SU-DHL-6 (cell line): ENCODE results near the gene TP73.
"Not testable (repeated sequence)": the region's sequence is repeated elsewhere in the genome, so short reads cannot be mapped to it uniquely, and the experiment has no call there.

ENCODE experiments used
- H2AFZ ChIP-seq: fragments of 200-600 bp; sonication (generic); 2 replicates; pipeline ENCODE4 v1.6.1; 2014; ENCODE audit warnings: low read depth, mild to moderate bottlenecking, moderate library complexity, mixed read lengths, antibody characterized with exemption, low read length; ENCODE audit not compliant: severe bottlenecking
- H3F3A ChIP-seq: fragments of 200-600 bp; shearing (Covaris generic); 2 replicates; pipeline ENCODE4 v1.6.0; 2016; ENCODE audit warnings: antibody characterized with exemption, mild to moderate bottlenecking; ENCODE audit not compliant: insufficient read depth
- H3K27ac ChIP-seq: fragments of 200-600 bp; sonication (generic); 2 replicates; pipeline ENCODE4 v1.5.1; 2016; ENCODE audit warnings: low read depth, mild to moderate bottlenecking, low read length, moderate library complexity, mixed read lengths
- H3K27me3 ChIP-seq: fragments of 200-600 bp; sonication (generic), shearing (Covaris generic); 2 replicates; pipeline ENCODE4 v1.6.0; 2014; ENCODE audit warnings: mild to moderate bottlenecking, low read length
- H3K36me3 ChIP-seq: fragments of 200-600 bp; sonication (generic); 2 replicates; pipeline ENCODE4 v1.6.1; 2014; ENCODE audit warnings: mild to moderate bottlenecking, low read length, mixed read lengths
- H3K4me2 ChIP-seq: fragments of 300-600, 200-600 bp; shearing (Covaris generic), sonication (generic); 2 replicates; pipeline ENCODE4 v1.6.0; 2014; ENCODE audit warnings: low read length, low read depth, mild to moderate bottlenecking; ENCODE audit not compliant: poor library complexity, severe bottlenecking
- H3K4me3 ChIP-seq: fragments of 200-600 bp; sonication (generic); 2 replicates; pipeline ENCODE4 v1.5.1; 2014; ENCODE audit warnings: antibody characterized with exemption, low read length, mild to moderate bottlenecking, mixed read lengths; ENCODE audit not compliant: insufficient read depth, poor library complexity, severe bottlenecking
- H3K79me2 ChIP-seq: fragments of 200-600 bp; sonication (generic); 2 replicates; pipeline ENCODE4 v1.6.1; 2014; ENCODE audit warnings: mild to moderate bottlenecking, low read length, moderate library complexity; ENCODE audit not compliant: insufficient read depth
- H3K9ac ChIP-seq: fragments of 200-600 bp; sonication (generic); 2 replicates; pipeline ENCODE4 v1.7.0; 2014; ENCODE audit warnings: mild to moderate bottlenecking, low read length
- H3K9me2 ChIP-seq: fragments of 200-600 bp; sonication (generic); replicated peaks from 2 replicates; pipeline ENCODE4 v1.6.1; 2014; ENCODE audit warnings: low read length; ENCODE audit not compliant: insufficient read depth
- H3K9me3 ChIP-seq: fragments of 200-600 bp; sonication (generic); 2 replicates; pipeline ENCODE4 v1.6.1; 2014; ENCODE audit warnings: low read length, mixed read lengths; ENCODE audit not compliant: insufficient read depth
- H4K20me1 ChIP-seq: fragments of 200-600 bp; sonication (generic); 2 replicates; pipeline ENCODE4 v1.6.1; 2014; ENCODE audit warnings: low read depth, mild to moderate bottlenecking, antibody characterized with exemption, low read length, moderate library complexity, mixed read lengths
- EZH2phosphoT487 ChIP-seq: fragments of 200-600 bp; sonication (generic), shearing (Covaris generic); conservative IDR thresholded peaks from 2 replicates; pipeline ENCODE4 v1.6.1; 2018; ENCODE audit warnings: mild to moderate bottlenecking, antibody characterized with exemption, low read length, moderate library complexity, mixed read lengths
- TF ChIP-seq, protein P1 (sequence below): fragments of 200-600 bp; sonication (generic); IDR thresholded peaks from one replicate; pipeline ENCODE4 v1.5.1; 2017; ENCODE audit warnings: antibody characterized with exemption, mild to moderate bottlenecking, low read length, moderate library complexity; ENCODE audit not compliant: insufficient read depth, poor library complexity, severe bottlenecking

TP73 gene

DNA sequence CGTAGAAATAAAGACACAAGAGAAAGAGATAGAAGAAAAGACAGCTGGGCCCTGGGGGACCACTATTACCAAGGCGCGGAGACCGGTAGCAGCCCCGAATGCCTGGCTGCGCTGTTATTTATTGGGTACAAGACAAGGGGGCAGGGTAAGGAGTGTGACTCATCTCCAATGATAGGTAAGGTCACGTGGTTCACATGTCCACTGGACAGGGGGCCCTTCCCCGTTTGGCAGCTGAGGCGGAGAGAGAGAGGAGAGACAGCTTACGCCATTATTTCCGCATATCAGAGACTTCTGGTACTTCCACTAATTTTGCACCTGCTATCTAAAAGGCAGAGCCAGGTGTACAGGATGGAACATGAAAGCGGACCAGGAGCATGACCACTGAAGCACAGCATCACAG is 31.6 kb upstream of the TP73 start:
- Histone ChIP-seq H3K9ac (no peak overlapping the region), H3K36me3 (no peaks in the 10 kb centered on the region), H3K9me2 (no peaks in the 10 kb centered on the region), H3K9me3 (no peaks in the 10 kb centered on the region), H4K20me1 (no peaks in the 10 kb centered on the region), H3K27ac (no peak overlapping the region), H3F3A (no peaks in the 10 kb centered on the region), H3K4me3 (no peak overlapping the region), H2AFZ (no peak overlapping the region), H3K4me2 (no peak overlapping the region), H3K79me2 (no peaks in the 10 kb centered on the region), H3K27me3 (no peaks in the 10 kb centered on the region)
- no peak for TF ChIP-seq EZH2phosphoT487
- TF ChIP-seq, protein P1, sequence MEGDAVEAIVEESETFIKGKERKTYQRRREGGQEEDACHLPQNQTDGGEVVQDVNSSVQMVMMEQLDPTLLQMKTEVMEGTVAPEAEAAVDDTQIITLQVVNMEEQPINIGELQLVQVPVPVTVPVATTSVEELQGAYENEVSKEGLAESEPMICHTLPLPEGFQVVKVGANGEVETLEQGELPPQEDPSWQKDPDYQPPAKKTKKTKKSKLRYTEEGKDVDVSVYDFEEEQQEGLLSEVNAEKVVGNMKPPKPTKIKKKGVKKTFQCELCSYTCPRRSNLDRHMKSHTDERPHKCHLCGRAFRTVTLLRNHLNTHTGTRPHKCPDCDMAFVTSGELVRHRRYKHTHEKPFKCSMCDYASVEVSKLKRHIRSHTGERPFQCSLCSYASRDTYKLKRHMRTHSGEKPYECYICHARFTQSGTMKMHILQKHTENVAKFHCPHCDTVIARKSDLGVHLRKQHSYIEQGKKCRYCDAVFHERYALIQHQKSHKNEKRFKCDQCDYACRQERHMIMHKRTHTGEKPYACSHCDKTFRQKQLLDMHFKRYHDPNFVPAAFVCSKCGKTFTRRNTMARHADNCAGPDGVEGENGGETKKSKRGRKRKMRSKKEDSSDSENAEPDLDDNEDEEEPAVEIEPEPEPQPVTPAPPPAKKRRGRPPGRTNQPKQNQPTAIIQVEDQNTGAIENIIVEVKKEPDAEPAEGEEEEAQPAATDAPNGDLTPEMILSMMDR, result no peak

GRCh38 chr1:3621151-3621671 is 31.1 kb upstream of the TP73 start:
- not testable (repeated sequence) for H3K36me3 ChIP-seq, H3K9ac ChIP-seq, H3K9me3 ChIP-seq, H3K79me2 ChIP-seq, H3K4me2 ChIP-seq, H3K27ac ChIP-seq, H3F3A ChIP-seq, H3K4me3 ChIP-seq, H2AFZ ChIP-seq, H3K27me3 ChIP-seq, H4K20me1 ChIP-seq, H3K9me2 ChIP-seq

DNA sequence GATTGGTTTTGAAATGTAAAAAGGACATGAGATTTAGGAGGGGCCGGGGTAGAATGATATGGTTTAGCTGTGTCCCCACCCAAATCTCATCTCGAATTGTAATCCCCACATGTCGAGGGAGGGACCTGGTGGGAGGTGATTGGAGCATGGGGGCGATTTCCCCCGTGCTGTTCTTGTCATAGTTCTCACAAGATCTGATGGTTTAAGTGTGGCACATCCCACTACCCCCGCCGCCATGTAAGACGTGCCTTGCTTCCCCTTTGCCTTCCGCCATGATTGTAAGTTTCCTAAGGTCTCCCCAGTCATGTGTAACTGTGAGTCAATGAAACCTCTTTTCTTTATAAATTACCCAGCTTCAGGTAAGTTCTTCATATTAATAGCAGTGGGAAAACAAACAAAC is 30.2 kb upstream of the TP73 start:
- not testable (repeated sequence) for H3K27me3 ChIP-seq, H4K20me1 ChIP-seq, H3K79me2 ChIP-seq, H3K9me3 ChIP-seq, H3F3A ChIP-seq, H3K36me3 ChIP-seq, H2AFZ ChIP-seq, H3K4me3 ChIP-seq, H3K27ac ChIP-seq, H3K9ac ChIP-seq, H3K4me2 ChIP-seq, H3K9me2 ChIP-seq

DNA sequence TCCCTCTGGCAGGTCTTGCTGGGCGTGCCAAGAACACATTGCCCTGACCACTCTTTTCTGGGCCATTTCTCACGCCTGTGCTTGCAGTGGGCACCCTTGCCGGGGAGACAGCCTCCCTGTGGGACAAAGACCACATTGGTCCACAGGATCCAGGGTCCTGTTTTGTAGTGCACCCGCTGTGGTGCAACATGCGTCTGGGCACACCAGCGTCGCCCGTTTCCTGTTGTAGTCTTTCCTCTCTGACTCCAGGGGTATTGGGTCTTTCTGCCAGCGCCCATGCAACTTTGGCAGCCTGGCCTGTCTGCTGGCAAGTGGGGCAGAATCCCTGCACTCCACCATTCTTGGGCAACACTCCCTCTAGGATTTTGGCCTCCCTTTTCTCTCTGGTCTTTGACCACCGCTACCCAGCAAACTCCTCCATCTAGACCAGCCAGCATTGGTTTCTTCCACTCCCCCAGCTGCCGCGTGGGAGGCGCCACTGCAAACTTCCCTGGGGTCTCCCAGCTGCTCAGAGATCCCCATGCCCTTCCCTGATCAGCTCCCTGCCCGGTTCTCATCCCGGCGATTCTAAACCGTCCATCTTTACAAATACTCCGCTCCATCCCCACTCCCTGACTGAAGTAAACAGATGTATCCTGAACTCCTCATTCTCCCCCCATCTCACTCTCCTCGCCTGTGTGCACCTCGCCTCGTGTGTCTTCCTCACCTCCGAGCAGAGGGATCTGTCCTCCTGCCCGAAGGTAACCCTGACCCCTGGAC is 28.7 kb upstream of the TP73 start:
- Histone ChIP-seq H3F3A (no peaks in the 10 kb centered on the region), H3K4me3 (peak overlapping the region; percentile 60), H3K79me2 (no peaks in the 10 kb centered on the region), H3K27ac (no peak overlapping the region), H3K36me3 (no peaks in the 10 kb centered on the region), H3K9me3 (no peaks in the 10 kb centered on the region), H4K20me1 (no peaks in the 10 kb centered on the region), H3K9ac (0 out of 2 replicates have a peak overlapping the region, but pooled peaks have one; percentile 55), H3K27me3 (no peaks in the 10 kb centered on the region), H2AFZ (peak overlapping the region; percentile 93), H3K4me2 (peak overlapping the region; percentile 55), H3K9me2 (no peaks in the 10 kb centered on the region)
- TF ChIP-seq, protein P1, result no peak
- no peak for TF ChIP-seq EZH2phosphoT487
